Stimulated activated naive CD8-positive, alpha-beta T cell treated with anti-CD3 and anti-CD28 coated beads, Interleukin-15, amount 100 ng/mL, for 72 hours (primary cell): ENCODE measurements around the gene TARS2.
A peak's percentile ranks its signal among the peaks of the same experiment; 100 is the strongest.

Source experiments
- ATAC-seq: fragments of 150-1000 bp; cut with Tn5 transposase; 2 replicates; pipeline ENCODE4 v1.10.0; 2021; ENCODE audit warnings: mild to moderate bottlenecking, moderate library complexity
- DNase-seq, 2 donors: peaks; one replicate each; pipeline ENCODE4 v3.0.0; 2021 to 2022
- H3K27ac Mint-ChIP-seq, 2 donors: one replicate each; pipeline ENCODE4 v1.8.0; 2022; ENCODE audit warnings: mild to moderate bottlenecking in 2 of 2, mixed read lengths in 2 of 2, moderate library complexity in 2 of 2
- H3K27me3 Mint-ChIP-seq: one replicate; pipeline ENCODE4 v1.8.0; 2022; ENCODE audit warnings: mixed read lengths
- H3K4me1 Mint-ChIP-seq: one replicate; pipeline ENCODE4 v1.8.0; 2022; ENCODE audit warnings: mild to moderate bottlenecking, mixed read lengths
- H3K4me3 Mint-ChIP-seq, 2 donors: one replicate each; pipeline ENCODE4 v1.8.0; 2022; ENCODE audit warnings: mild to moderate bottlenecking in 2 of 2, mixed read lengths in 2 of 2, moderate library complexity in 1 of 2
- H3K9me3 Mint-ChIP-seq, 2 donors: one replicate each; pipeline ENCODE4 v1.8.0; 2022; ENCODE audit warnings: mixed read lengths in 2 of 2

The TARS2 gene

DNA sequence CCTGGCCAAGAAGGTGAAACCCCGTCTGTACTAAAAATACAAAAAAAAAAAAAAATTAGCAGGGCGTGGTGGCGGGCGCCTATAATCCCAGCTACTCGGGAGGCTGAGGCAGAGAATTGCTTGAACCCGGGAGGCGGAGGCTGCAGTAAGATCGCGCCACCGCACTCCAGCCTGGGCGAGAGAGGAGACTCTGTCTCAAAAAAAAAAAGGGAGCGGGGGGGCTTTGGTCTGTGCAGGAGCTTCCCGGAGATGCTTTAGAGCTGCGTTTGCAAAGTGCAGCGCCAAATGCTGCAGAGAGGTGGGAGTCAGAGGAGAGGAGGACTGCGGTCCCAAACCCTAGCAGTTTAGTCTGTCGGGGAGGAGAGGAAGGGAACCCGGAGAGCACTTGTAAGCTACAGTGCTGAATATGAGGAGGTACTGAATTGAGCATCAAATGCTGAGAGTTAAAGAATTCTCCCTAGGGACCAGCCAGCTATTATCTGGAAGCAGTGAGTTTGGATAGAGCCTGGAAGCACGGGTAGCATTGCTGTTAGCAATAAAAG is 28.9 kb downstream of the TARS2 start:
- H3K27ac Mint-ChIP-seq: peak overlapping the region; percentile 3 to 91
- H3K27me3 Mint-ChIP-seq: no peaks in the 10 kb centered on the region
- DNase-seq (peak in 1 of 2 donors; percentile 22), ATAC-seq (peak; percentile 14)
- H3K9me3 Mint-ChIP-seq: no peaks in the 10 kb centered on the region
- H3K4me1 Mint-ChIP-seq: peaks cover 25% of the 10 kb centered on the region
- H3K4me3 Mint-ChIP-seq: peak overlapping the region; percentile 86 to 93

DNA sequence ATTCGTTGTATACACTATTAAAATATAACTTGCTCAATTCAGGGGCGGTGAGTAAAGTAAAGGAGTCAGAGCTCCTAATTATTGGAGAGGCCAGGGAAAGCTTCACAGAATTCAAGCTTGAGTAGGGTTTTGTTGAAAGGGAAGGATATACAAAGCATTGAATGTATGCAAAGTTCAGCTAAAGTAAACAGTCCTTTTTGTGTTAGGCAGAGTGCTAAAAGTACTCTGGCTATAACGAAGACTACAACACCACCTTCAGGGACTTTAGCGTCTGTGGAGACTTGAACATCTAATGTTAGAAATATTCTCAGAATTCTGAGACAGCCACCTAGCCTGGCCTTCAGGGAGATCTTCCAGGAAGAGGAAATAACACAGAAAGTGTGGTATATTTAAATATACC is 29.4 kb downstream of the TARS2 start:
- H3K27ac Mint-ChIP-seq: no peak overlapping the region
- no peak for ATAC-seq
- no peak for DNase-seq
- no peaks in the 10 kb centered on the region for H3K27me3 Mint-ChIP-seq
- H3K4me3 Mint-ChIP-seq: peak overlapping the region; percentile 86 to 93
- H3K9me3 Mint-ChIP-seq: no peaks in the 10 kb centered on the region
- H3K4me1 Mint-ChIP-seq: peaks cover 25% of the 10 kb centered on the region

DNA sequence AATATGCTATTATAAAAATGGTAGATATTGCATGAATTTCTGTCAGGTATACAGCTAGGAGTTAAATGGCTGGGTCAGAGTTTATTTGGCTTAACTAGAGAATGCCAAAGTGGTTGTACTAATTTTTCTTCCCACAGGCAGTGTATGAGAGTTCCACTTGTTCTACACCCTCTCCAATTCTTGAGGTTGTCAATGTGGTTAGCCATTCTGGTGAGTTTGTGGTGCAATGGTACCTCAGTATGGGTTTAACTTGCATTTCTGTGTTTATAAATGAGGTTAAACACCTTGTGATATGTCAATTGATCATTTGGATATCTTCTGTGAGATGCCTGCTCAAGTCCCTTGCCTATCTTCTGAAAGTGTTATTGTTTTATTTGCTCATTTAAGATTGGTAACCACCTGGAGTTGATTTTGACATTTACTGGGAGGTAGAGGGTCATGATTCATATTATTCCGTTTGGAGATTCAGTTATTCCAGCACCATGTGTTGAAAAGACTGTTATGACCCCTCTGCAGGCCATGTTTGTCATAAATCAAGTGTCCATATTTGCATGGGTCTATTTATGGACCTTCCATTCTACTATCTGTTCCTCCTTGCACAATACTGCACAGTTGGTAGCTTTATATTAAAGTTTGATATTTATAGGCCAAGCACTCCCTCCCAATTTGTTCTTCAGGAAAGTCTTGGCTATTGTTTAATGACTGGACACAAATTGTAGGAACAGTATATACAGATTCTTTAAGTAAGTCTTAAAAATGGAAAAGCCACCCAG is 34.2 kb downstream of the TARS2 start:
- Mint-ChIP-seq H3K27me3 (no peaks in the 10 kb centered on the region), H3K9me3 (no peaks in the 10 kb centered on the region), H3K4me1 (peaks cover 4% of the 10 kb centered on the region), H3K27ac (no peak overlapping the region), H3K4me3 (no peak overlapping the region)
- no peak for DNase-seq
- no peak for ATAC-seq

- no peak overlapping the region for H3K4me3 Mint-ChIP-seq
- H3K27me3 Mint-ChIP-seq: no peaks in the 10 kb centered on the region
- H3K27ac Mint-ChIP-seq: no peak overlapping the region
- no peak for DNase-seq
- H3K4me1 Mint-ChIP-seq: no peaks in the 10 kb centered on the region
- no peak for ATAC-seq
- no peaks in the 10 kb centered on the region for H3K9me3 Mint-ChIP-seq
Measured at GRCh38 chr1:150525348-150525747, 38.1 kb downstream of the TARS2 start.

- Mint-ChIP-seq H3K4me1 (peaks cover 6% of the 10 kb centered on the region), H3K9me3 (no peaks in the 10 kb centered on the region), H3K27ac (no peak overlapping the region), H3K27me3 (no peaks in the 10 kb centered on the region), H3K4me3 (no peak overlapping the region)
- DNase-seq (no peak), ATAC-seq (no peak)
Measured at GRCh38 chr1:150528196-150528595, 41.0 kb downstream of the TARS2 start.

GRCh38 chr1:150529017-150529416 is 41.8 kb downstream of the TARS2 start:
- ATAC-seq (no peak), DNase-seq (no peak)
- no peaks in the 10 kb centered on the region for H3K9me3 Mint-ChIP-seq
- H3K27ac Mint-ChIP-seq: no peak overlapping the region
- no peak overlapping the region for H3K4me3 Mint-ChIP-seq
- no peaks in the 10 kb centered on the region for H3K27me3 Mint-ChIP-seq
- peaks cover 6% of the 10 kb centered on the region for H3K4me1 Mint-ChIP-seq

DNA sequence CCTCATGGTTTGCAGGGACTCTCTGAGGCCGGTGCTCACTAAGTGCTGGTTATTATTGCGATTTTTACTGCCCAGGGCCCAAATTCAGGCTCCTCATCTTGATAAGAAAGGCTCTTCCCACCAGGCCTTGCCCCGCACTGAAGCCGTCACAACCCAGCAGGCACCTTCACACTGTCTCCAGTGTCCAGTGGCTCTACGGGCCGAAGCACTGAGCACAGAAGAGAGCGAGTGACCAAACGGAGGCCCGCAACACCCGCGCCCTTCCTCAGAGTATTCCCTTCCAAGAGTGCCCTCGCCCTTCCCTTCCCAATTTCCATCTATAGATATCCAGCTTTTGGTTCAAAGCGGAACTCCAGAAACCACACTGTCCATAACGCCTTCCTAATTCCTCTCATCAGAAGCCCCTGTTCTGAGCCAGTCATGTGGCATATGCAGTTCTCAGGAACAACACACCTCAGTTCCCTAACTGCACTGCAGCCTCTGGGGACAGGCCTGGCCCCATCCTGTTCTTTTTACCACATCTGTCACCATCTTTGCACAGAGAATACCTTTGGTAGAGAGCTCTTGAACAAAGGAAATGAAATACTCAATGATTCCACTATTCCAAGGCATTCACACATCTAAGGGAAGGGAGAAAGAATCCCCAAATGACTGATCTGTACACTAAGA is 43.4 kb downstream of the TARS2 start:
- Mint-ChIP-seq H3K27ac (no peak overlapping the region), H3K27me3 (no peaks in the 10 kb centered on the region), H3K4me3 (no peak overlapping the region), H3K4me1 (peaks cover 6% of the 10 kb centered on the region), H3K9me3 (no peaks in the 10 kb centered on the region)
- DNase-seq: no peak
- ATAC-seq: no peak

GRCh38 chr1:150532860-150533259 is 45.6 kb downstream of the TARS2 start:
- Mint-ChIP-seq H3K4me1 (peaks cover 6% of the 10 kb centered on the region), H3K27me3 (no peaks in the 10 kb centered on the region), H3K9me3 (no peaks in the 10 kb centered on the region), H3K27ac (peak overlapping the region in 1 of 2 donors; percentile 42), H3K4me3 (no peak overlapping the region)
- ATAC-seq (no peak), DNase-seq (no peak)

DNA sequence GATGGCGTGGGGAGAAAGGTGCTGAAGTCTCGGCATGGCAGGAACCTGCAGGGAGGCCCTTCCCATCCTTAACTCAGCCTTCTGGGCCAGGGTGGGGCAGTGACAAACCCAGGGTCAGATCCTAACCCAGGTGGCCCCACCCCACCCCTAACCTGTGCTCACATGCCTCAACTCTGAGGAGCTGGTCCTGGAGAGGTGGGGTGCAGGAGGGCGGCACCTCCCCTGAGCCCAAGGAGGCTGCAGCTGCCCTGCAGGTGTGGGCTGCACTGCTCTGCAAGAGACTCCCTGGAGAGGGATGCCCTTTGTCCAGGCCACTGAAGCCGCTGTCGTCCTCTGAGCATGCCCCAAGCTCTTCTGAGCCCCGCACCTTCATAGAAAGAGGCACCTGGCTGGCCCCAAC is 46.8 kb downstream of the TARS2 start:
- no peaks in the 10 kb centered on the region for H3K9me3 Mint-ChIP-seq
- H3K27me3 Mint-ChIP-seq: no peaks in the 10 kb centered on the region
- H3K27ac Mint-ChIP-seq: no peak overlapping the region
- H3K4me1 Mint-ChIP-seq: peaks cover 6% of the 10 kb centered on the region
- no peak overlapping the region for H3K4me3 Mint-ChIP-seq
- DNase-seq (no peak), ATAC-seq (no peak)

DNA sequence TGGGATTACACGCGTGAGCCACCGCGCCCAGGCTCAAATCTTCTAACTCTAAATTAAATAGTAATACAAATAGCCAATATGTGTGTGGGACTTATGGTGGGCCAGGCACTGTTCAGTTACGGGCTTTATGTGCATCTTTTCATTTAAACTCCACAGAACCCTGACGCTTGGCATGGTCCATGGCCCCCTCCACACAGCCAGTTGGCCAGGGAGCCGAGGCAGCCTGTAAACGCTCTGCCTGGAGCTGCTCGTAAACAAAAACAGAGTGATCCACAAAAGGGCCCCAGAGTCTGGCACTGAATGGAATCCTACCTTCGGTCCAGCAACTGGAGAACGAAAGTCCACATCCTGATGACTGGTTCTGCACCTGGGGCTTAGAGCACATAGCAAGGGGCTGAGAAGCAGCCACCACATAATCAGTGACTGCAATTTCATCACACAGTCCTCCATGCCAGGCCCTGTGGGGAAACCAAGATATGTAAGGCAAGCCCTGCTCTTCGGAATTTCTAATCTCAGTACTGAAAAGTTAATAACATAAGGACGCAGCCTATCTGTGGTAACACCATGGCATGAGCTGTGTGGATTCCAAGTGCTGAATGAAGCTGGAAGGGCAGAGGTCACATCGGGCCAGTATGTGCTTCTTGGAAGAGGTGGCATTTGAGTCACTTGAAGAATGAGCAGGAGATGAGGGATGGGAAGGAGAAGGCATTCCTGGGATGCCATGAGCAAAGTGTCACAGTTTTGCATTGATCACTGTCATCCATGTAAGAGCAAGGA is 48.5 kb downstream of the TARS2 start:
- Mint-ChIP-seq H3K9me3 (no peaks in the 10 kb centered on the region), H3K27ac (no peak overlapping the region), H3K4me3 (no peak overlapping the region), H3K27me3 (no peaks in the 10 kb centered on the region), H3K4me1 (peaks cover 6% of the 10 kb centered on the region)
- no peak for DNase-seq
- ATAC-seq: no peak

GRCh38 chr1:150536836-150537731 is 49.9 kb downstream of the TARS2 start:
- ATAC-seq: no peak
- Mint-ChIP-seq H3K4me1 (peaks cover 6% of the 10 kb centered on the region), H3K27ac (no peak overlapping the region)

GRCh38 chr1:150537732-150538684 is 50.8 kb downstream of the TARS2 start:
- H3K4me1 Mint-ChIP-seq: no peaks in the 10 kb centered on the region
- no peak for ATAC-seq
- H3K9me3 Mint-ChIP-seq: no peaks in the 10 kb centered on the region
- no peak overlapping the region for H3K4me3 Mint-ChIP-seq
- DNase-seq: no peak
- no peaks in the 10 kb centered on the region for H3K27me3 Mint-ChIP-seq
- H3K27ac Mint-ChIP-seq: peak overlapping the region in 1 of 2 donors; percentile 57

More at GRCh38 chr1:150536836-150537731, 49.9 kb downstream of the TARS2 start:
- no peak overlapping the region for H3K4me3 Mint-ChIP-seq
- H3K9me3 Mint-ChIP-seq: no peaks in the 10 kb centered on the region
- H3K27me3 Mint-ChIP-seq: no peaks in the 10 kb centered on the region
- DNase-seq: no peak

GRCh38 chr1:150543500-150544143 is 56.4 kb downstream of the TARS2 start:
- DNase-seq: no peak
- H3K27me3 Mint-ChIP-seq: peaks cover 31% of the 10 kb centered on the region
- H3K4me3 Mint-ChIP-seq: no peak overlapping the region

DNA sequence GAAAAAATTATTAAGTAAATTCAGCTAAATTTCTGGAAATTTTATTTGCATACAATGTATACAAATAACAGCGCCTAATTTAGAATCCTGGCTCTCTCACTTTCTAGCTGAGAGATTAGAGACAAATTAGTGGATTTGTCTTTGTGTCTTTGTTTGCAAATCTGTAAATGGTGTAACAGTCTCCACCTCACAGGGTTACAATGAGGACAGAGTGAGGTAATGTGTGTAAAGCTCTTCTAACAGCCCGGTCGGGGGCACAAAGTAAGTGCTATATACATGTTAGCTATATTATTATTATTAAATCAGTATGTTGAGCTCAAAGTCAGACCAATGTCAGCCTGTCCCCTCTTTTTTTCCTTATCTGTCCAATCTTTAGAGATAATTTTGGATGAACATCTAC is 57.0 kb downstream of the TARS2 start:
- ATAC-seq (no peak), DNase-seq (no peak)
- peaks cover under 1% of the 10 kb centered on the region for H3K4me1 Mint-ChIP-seq
- no peak overlapping the region for H3K27ac Mint-ChIP-seq
- no peaks in the 10 kb centered on the region for H3K9me3 Mint-ChIP-seq
- H3K27me3 Mint-ChIP-seq: peaks cover 32% of the 10 kb centered on the region
- H3K4me3 Mint-ChIP-seq: no peak overlapping the region

More at GRCh38 chr1:150543500-150544143, 56.4 kb downstream of the TARS2 start:
- no peak overlapping the region for H3K27ac Mint-ChIP-seq
- H3K4me1 Mint-ChIP-seq: no peaks in the 10 kb centered on the region
- no peak for ATAC-seq
- H3K9me3 Mint-ChIP-seq: no peaks in the 10 kb centered on the region
